H1 (cell line): ENCODE data around the gene SF3B3. TPM values are rescaled to one million over a fixed set of nuclear protein-coding genes. Genes with fewer than 3 reads are reported as not detected.

Experiments
- CTCF ChIA-PET: fragments of 300-600 bp; sonication (Branson Sonifier 250); formaldehyde crosslinking; loops from one replicate; lab custom pipeline; 2021; ENCODE audit not compliant: partially characterized antibody; lab: Charles Lee
- POLR2A ChIA-PET: fragments of 300-600 bp; sonication (Branson Sonifier 250); formaldehyde crosslinking; loops from one replicate; lab custom pipeline; 2021; ENCODE audit warnings: inconsistent platforms; ENCODE audit not compliant: partially characterized antibody; lab: Charles Lee
- DNase-seq, 2 experiments: peaks; one replicate each; pipeline versions ENCODE4 v3.0.0 to v3.0.0-alpha.2; 2010 to 2022; ENCODE audit warnings: low spot score in 2 of 2, low read depth in 1 of 2, mixed read lengths in 1 of 2
- FAIRE-seq: peaks from 2 replicates; lab custom pipeline; 2011; peaks lifted over from hg19 to GRCh38; lab: Jason Lieb, UNC
- H2AFZ ChIP-seq: 2 replicates; pipeline ENCODE4 v1.8.1; 2012; ENCODE audit warnings: low read length, inconsistent platforms
- H2AK5ac ChIP-seq: 2 replicates; pipeline ENCODE4 v1.6.1; 2013; ENCODE audit warnings: low read depth, low read length
- H2BK120ac ChIP-seq: replicated peaks from 2 replicates; pipeline ENCODE3; 2013; ENCODE audit warnings: low read depth, low read length, inconsistent platforms
- H2BK12ac ChIP-seq: 2 replicates; pipeline ENCODE4 v1.6.1; 2013; ENCODE audit warnings: low read depth, low read length
- H2BK15ac ChIP-seq: 2 replicates; pipeline ENCODE4 v1.6.1; 2013; ENCODE audit warnings: low read length
- H2BK20ac ChIP-seq: 2 replicates; pipeline ENCODE4 v1.6.1; 2013; ENCODE audit warnings: low read length
- H2BK5ac ChIP-seq: 2 replicates; pipeline ENCODE4 v1.6.1; 2013; ENCODE audit warnings: low read depth, low read length
- H3K14ac ChIP-seq: 2 replicates; pipeline ENCODE4 v1.6.1; 2013; ENCODE audit warnings: inconsistent platforms; ENCODE audit not compliant: insufficient read length
- H3K18ac ChIP-seq: 2 replicates; pipeline ENCODE4 v1.6.1; 2013; ENCODE audit warnings: low read length; ENCODE audit errors: extremely low read depth
- H3K23ac ChIP-seq: 2 replicates; pipeline ENCODE4 v1.6.1; 2013; ENCODE audit warnings: inconsistent platforms; ENCODE audit not compliant: insufficient read length
- H3K23me2 ChIP-seq: 2 replicates; pipeline ENCODE4 v1.6.1; 2013; ENCODE audit warnings: low read depth, low read length
- H3K27ac ChIP-seq: 2 replicates; pipeline ENCODE4 v1.6.1; 2011; ENCODE audit warnings: low read depth, low read length, inconsistent platforms
- H3K27me3 ChIP-seq, 4 experiments: replicated peaks in 1 of 4; 1 replicate in 1 of 4; 2 replicates in 3 of 4; pipeline versions ENCODE4 v1.6.1 to v1.8.1; 2011 to 2013; ENCODE audit warnings: low read length in 3 of 4, mild to moderate bottlenecking in 3 of 4, inconsistent platforms in 2 of 4, mixed read lengths in 2 of 4, moderate library complexity in 1 of 4; ENCODE audit not compliant: control insufficient read depth in 3 of 4, insufficient read depth in 3 of 4; ENCODE audit errors: extremely low read depth in 1 of 4
- H3K36me3 ChIP-seq, 4 experiments: 2 replicates each; pipeline versions ENCODE4 v1.6.1 to v1.8.1; 2011 to 2013; ENCODE audit warnings: mild to moderate bottlenecking in 4 of 4, low read length in 3 of 4, moderate library complexity in 2 of 4, control low read depth in 1 of 4, inconsistent platforms in 1 of 4; ENCODE audit not compliant: insufficient read depth in 4 of 4, control insufficient read depth in 2 of 4
- H3K4ac ChIP-seq: replicated peaks from 2 replicates; pipeline ENCODE3; 2013; ENCODE audit warnings: low read length, low read depth, mixed read lengths, inconsistent platforms; ENCODE audit not compliant: insufficient read length
- H3K4me1 ChIP-seq, 4 experiments: replicated peaks in 1 of 4; 1 replicate in 1 of 4; 2 replicates in 3 of 4; pipeline versions ENCODE4 v1.6.1 to v1.8.1; 2011 to 2013; ENCODE audit warnings: low read length in 3 of 4, inconsistent platforms in 2 of 4, mixed read lengths in 1 of 4; ENCODE audit not compliant: insufficient read depth in 4 of 4, control insufficient read depth in 3 of 4
- H3K4me2 ChIP-seq, 2 experiments: 2 replicates each; pipeline versions ENCODE4 v1.6.1 to v1.8.1; 2011 to 2013; ENCODE audit warnings: low read depth in 2 of 2, low read length in 2 of 2, control low read depth in 1 of 2, inconsistent platforms in 1 of 2, mild to moderate bottlenecking in 1 of 2; ENCODE audit not compliant: insufficient read depth in 1 of 2
- H3K4me3 ChIP-seq, 4 experiments: fragments of 200-600, 300-600 bp in 1 of 4; sonication (generic), shearing (Covaris generic), sonication (Bioruptor Twin) in 1 of 4; 2 replicates each; pipeline versions ENCODE4 v1.5.1 to v1.8.1; 2011 to 2016; ENCODE audit warnings: low read length in 4 of 4, low read depth in 3 of 4, control low read depth in 2 of 4, inconsistent platforms in 2 of 4, mild to moderate bottlenecking in 2 of 4, mixed read lengths in 1 of 4, moderate library complexity in 1 of 4; ENCODE audit not compliant: insufficient read depth in 2 of 4; ENCODE audit errors: extremely low read depth in 1 of 4
- H3K56ac ChIP-seq: replicated peaks from 2 replicates; pipeline ENCODE3; 2013; ENCODE audit warnings: low read depth, mild to moderate bottlenecking, mixed read lengths, low read length, inconsistent platforms; ENCODE audit not compliant: insufficient read length
- H3K79me1 ChIP-seq: 2 replicates; pipeline ENCODE4 v1.6.1; 2013; ENCODE audit warnings: low read depth, low read length, control low read depth
- H3K79me2 ChIP-seq, 2 experiments: 2 replicates each; pipeline versions ENCODE4 v1.6.1 to v1.8.1; 2012 to 2013; ENCODE audit warnings: low read length in 2 of 2, mild to moderate bottlenecking in 2 of 2, inconsistent platforms in 1 of 2; ENCODE audit not compliant: insufficient read depth in 2 of 2, control insufficient read depth in 1 of 2
- H3K9ac ChIP-seq, 4 experiments: replicated peaks in 1 of 4; 1 replicate in 1 of 4; 2 replicates in 3 of 4; pipeline versions ENCODE4 v1.6.1 to v1.8.1; 2011 to 2013; ENCODE audit warnings: low read depth in 3 of 4, low read length in 3 of 4, control low read depth in 2 of 4, mild to moderate bottlenecking in 2 of 4, moderate library complexity in 2 of 4, inconsistent platforms in 1 of 4; ENCODE audit errors: extremely low read depth in 1 of 4
- H3K9me3 ChIP-seq, 2 experiments: 2 replicates each; pipeline versions ENCODE4 v1.6.1 to v1.8.1; 2012 to 2013; ENCODE audit warnings: mild to moderate bottlenecking in 2 of 2, moderate library complexity in 2 of 2, control low read depth in 1 of 2, inconsistent platforms in 1 of 2, low read depth in 1 of 2, low read length in 1 of 2, mixed read lengths in 1 of 2; ENCODE audit not compliant: insufficient read depth in 2 of 2
- H4K20me1 ChIP-seq, 2 experiments: replicated peaks in 1 of 2; 2 replicates each; pipeline versions ENCODE3 to v1.8.1; 2011 to 2013; ENCODE audit warnings: inconsistent platforms in 2 of 2, low read length in 2 of 2, mild to moderate bottlenecking in 1 of 2; ENCODE audit not compliant: insufficient read depth in 2 of 2, control insufficient read depth in 1 of 2
- H4K5ac ChIP-seq: 2 replicates; pipeline ENCODE4 v1.6.1; 2013; ENCODE audit warnings: low read length, low read depth, mixed read lengths, inconsistent platforms; ENCODE audit not compliant: insufficient read length
- H4K8ac ChIP-seq: 2 replicates; pipeline ENCODE4 v1.8.0; 2013; ENCODE audit warnings: mild to moderate bottlenecking, moderate library complexity, low read length, inconsistent platforms; ENCODE audit not compliant: insufficient read depth; ENCODE audit errors: extremely low read depth
- H4K91ac ChIP-seq: replicated peaks from 2 replicates; pipeline ENCODE3; 2013; ENCODE audit warnings: low read length, mixed read lengths, inconsistent platforms; ENCODE audit not compliant: insufficient read length
- ASH2L ChIP-seq: fragments of 200-600, 300-600 bp; sonication (generic); IDR thresholded peaks from one replicate; pipeline ENCODE4 v1.7.1; 2017; ENCODE audit warnings: low read length
- CHD2 ChIP-seq: IDR thresholded peaks from 2 replicates; pipeline ENCODE4 v1.6.1; 2012; ENCODE audit warnings: low read length, improper control_type of control experiment
- CTBP2 ChIP-seq: IDR thresholded peaks from 2 replicates; pipeline ENCODE4 v1.7.0; 2011; ENCODE audit warnings: borderline replicate concordance, mild to moderate bottlenecking, moderate library complexity, mixed read lengths, low read length; ENCODE audit not compliant: insufficient read depth, insufficient read length
- EGR1 ChIP-seq: IDR thresholded peaks from 2 replicates; pipeline ENCODE4 v1.6.1; 2011; ENCODE audit warnings: low read depth, low read length, borderline replicate concordance
- NANOG ChIP-seq: IDR thresholded peaks from 2 replicates; pipeline ENCODE4 v1.6.1; 2011; ENCODE audit warnings: low read length, low read depth, mild to moderate bottlenecking, inconsistent platforms; ENCODE audit not compliant: insufficient read depth, poor library complexity, severe bottlenecking
- RXRA ChIP-seq: IDR thresholded peaks from 2 replicates; pipeline ENCODE4 v1.6.1; 2011; ENCODE audit warnings: low read depth, mild to moderate bottlenecking, low read length, moderate library complexity; ENCODE audit not compliant: insufficient read depth
- SIRT6 ChIP-seq: IDR thresholded peaks from one replicate; pipeline ENCODE4 v1.7.1; 2012; ENCODE audit warnings: low read length, inconsistent platforms
- WGBS, 2 experiments: shearing (Covaris generic) in 1 of 2; methylation state at CpG; one replicate each; pipeline versions ENCODE4 v1.1.6 to v1.1.7; 2013 to 2015; ENCODE audit warnings: low lambda C conversion rate in 2 of 2, mixed read lengths in 2 of 2, inconsistent platforms in 1 of 2, low coverage in 1 of 2, missing lambda C conversion rate in 1 of 2; ENCODE audit not compliant: insufficient replicate concordance in 2 of 2, insufficient coverage in 1 of 2, insufficient read length in 1 of 2; ENCODE audit errors: extremely low coverage in 1 of 2, missing lambda C conversion rate in 1 of 2; 5-methylcytosine and 5-hydroxymethylcytosine counted together
- polyA plus RNA-seq, 7 experiments: library from polyadenylated mRNA; depleted of rRNA in 3 of 7; stranded (reverse) in 5 of 7; unstranded in 2 of 7; fragments of >200 nt in 5 of 7; fragments of 200-250 nt in 2 of 7; gene quantifications; 1 replicate in 5 of 7; 2 replicates in 1 of 7; 4 replicates in 1 of 7; pipeline versions ENCODE4 v1.2.1 to v1.2.3, GENCODE V29; 2011 to 2013; ENCODE audit warnings: missing spikeins in 2 of 7, mixed read lengths in 2 of 7
- total RNA-seq: library from RNA; stranded (reverse); fragmentation: NEBNext Ultra II Directional; extraction: Animal tissue kit (Norgen Biotek cat#: 25700); gene quantifications from 2 replicates; pipeline ENCODE4 v1.2.1, GENCODE V29; 2021
- TF ChIP-seq, protein P1 (sequence below): IDR thresholded peaks from 2 replicates; pipeline ENCODE4 v1.6.1; 2011; ENCODE audit warnings: low read depth, mild to moderate bottlenecking, low read length; ENCODE audit not compliant: insufficient read depth

Gene SF3B3
- total and polyA plus RNA-seq, 2 of the 8 experiments (the other 6 are each of a cell fraction or from before 2014, with no cell fraction given) = 241 to 521 TPM

DNA sequence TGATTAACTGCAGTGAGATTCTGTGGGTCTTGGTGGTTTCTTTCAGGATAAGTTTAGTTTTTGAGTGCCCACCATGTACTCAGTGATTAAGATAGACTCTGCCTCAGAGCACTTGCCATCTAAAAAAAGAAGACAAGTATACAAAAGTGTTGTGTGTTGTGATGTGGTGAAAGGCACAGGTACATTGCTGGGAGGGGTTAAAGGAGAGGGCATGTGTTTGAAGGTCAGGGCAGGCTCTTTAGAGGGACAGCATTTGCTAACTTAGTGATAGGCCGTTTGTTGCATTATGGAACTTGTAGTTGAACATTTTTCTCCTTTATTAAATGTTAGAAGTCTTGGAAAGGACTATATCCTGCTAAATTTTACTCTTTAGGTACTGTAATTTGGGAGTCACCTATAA lies 26.5 kb downstream of the SF3B3 start:
- Histone ChIP-seq H4K8ac (no peak overlapping the region), H4K91ac (no peak overlapping the region), H3K27ac (no peak overlapping the region), H2AK5ac (no peak overlapping the region), H2BK5ac (no peak overlapping the region), H3K14ac (no peak overlapping the region), H3K9ac (no peak overlapping the region), H3K27me3 (no peaks in the 10 kb centered on the region), H2BK15ac (no peak overlapping the region), H3K4me2 (no peak overlapping the region)
- whole genome bisulfite sequencing, 2 experiments = 64% methylated on average over 1 of the region's 1 CpG; no CpG with 5 or more reads in 1 of the 2 experiments
- TF ChIP-seq CTBP2 = no peak
- no peak for TF ChIP-seq EGR1
- TF ChIP-seq RXRA = no peak
- TF ChIP-seq SIRT6 = no peak
- TF ChIP-seq, protein P1, sequence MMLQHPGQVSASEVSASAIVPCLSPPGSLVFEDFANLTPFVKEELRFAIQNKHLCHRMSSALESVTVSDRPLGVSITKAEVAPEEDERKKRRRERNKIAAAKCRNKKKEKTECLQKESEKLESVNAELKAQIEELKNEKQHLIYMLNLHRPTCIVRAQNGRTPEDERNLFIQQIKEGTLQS = no peak
- TF ChIP-seq NANOG = no peak
- TF ChIP-seq ASH2L = no peak
- TF ChIP-seq CHD2 = no peak
- TF ChIP-seq, all 59 proteins: peak for 0
- DNase-seq = no peak
- Histone ChIP-seq H3K79me2 (peaks cover 6 to 70% of the 10 kb centered on the region in 2 experiments; a peak in 3 of 4 replicates), H2BK120ac (no peak overlapping the region), H2AFZ (no peak overlapping the region), H3K4ac (no peak overlapping the region), H3K36me3 (peaks cover 53 to 100% (median 88%) of the 10 kb centered on the region in 4 experiments), H2BK12ac (no peak overlapping the region), H3K23me2 (no peaks in the 10 kb centered on the region), H3K79me1 (peaks cover 7% of the 10 kb centered on the region), H4K20me1 (peaks cover 15 to 41% of the 10 kb centered on the region in 2 experiments), H3K9me3 (no peaks in the 10 kb centered on the region), H3K4me3 (no peak overlapping the region), H3K18ac (no peak overlapping the region), H4K5ac (no peak overlapping the region), H3K56ac (no peak overlapping the region), H3K23ac (no peak overlapping the region), H3K4me1 (no peaks in the 10 kb centered on the region), H2BK20ac (no peak overlapping the region)
- no peak for FAIRE-seq
- ChIA-PET CTCF (interaction anchor here (1.7 kb wide), 1 partner anchor 298 kb away, joined by 4 read pairs; no protein-coding TSS in a partner anchor), POLR2A (interaction anchor here (1.9 to 27.1 kb wide), 6 partner anchors 11 to 25 kb away, joined by 5 to 525 read pairs (median 102); no protein-coding TSS in a partner anchor)
